Stomach (tissue), 4 donors: ENCODE measurements around the gene MAN2A1.

Experiments used
- CTCF ChIP-seq, 7 experiments: fragments of 450-650 bp in 4 of 7; fragments of 200-600 bp in 3 of 7; sonication (generic) in 3 of 7; IDR thresholded peaks; one replicate each; pipeline ENCODE4 v1.5.1; 2016 to 2019; ENCODE audit warnings: antibody characterized with exemption in 7 of 7, control low read depth in 2 of 7, mild to moderate bottlenecking in 1 of 7
- EP300 ChIP-seq: sonication (generic); formaldehyde crosslinking; IDR thresholded peaks from one replicate; pipeline ENCODE4 v1.6.1; 2017; ENCODE audit warnings: antibody characterized with exemption
- POLR2A ChIP-seq, 4 donors: fragments of 450-650 bp; IDR thresholded peaks; one replicate each; pipeline ENCODE4 v1.6.1; 2016; ENCODE audit warnings: antibody characterized with exemption in 4 of 4, control low read depth in 2 of 4, mild to moderate bottlenecking in 1 of 4, moderate library complexity in 1 of 4
- POLR2AphosphoS5 ChIP-seq, 3 donors: sonication (generic); formaldehyde crosslinking; IDR thresholded peaks; one replicate each; pipeline ENCODE4 v1.6.1; 2016; ENCODE audit warnings: antibody characterized with exemption in 3 of 3

GRCh38 chr5:109862301-109862700 is 172.6 kb downstream of the MAN2A1 start:
- no peak for TF ChIP-seq CTCF (IDR thresholded peaks at IDR 0.05)
- no peak for TF ChIP-seq POLR2AphosphoS5 (IDR thresholded peaks at IDR 0.05)
- TF ChIP-seq POLR2A (IDR thresholded peaks at IDR 0.05) = no peak
- TF ChIP-seq EP300 = no peak
